ENCODE results near the gene DEPDC4.
"Not testable (repeated sequence)": the region's sequence is repeated elsewhere in the genome, so short reads cannot be mapped to it uniquely, and the experiment has no call there.

Gene DEPDC4

GRCh38 chr12:100266835-100267602, at the start of gene DEPDC4, which contains the start of gene SCYL2:
DEPDC4 (minus strand) TSS chr12:100267079; CDS start chr12:100267076, 3 bp downstream.
SCYL2 (plus strand) TSS chr12:100267177; CDS start chr12:100282971, 15,794 bp downstream.
- peak; percentile 97 for DNase-seq (ENCODE audit: low spot score)

GRCh38 chr12:100311317-100311716, 44.4 kb upstream of the DEPDC4 start:
- no peak for DNase-seq (ENCODE audit: low spot score)

- DNase-seq (ENCODE audit: low spot score): not testable (repeated sequence)
Measured at GRCh38 chr12:100308138-100308537, 41.3 kb upstream of the DEPDC4 start.

- not testable (repeated sequence) for DNase-seq (ENCODE audit: low spot score)
Measured at GRCh38 chr12:100304334-100304733, 37.5 kb upstream of the DEPDC4 start.

- DNase-seq (ENCODE audit: low spot score): no peak
Measured at GRCh38 chr12:100303831-100304230, 37.0 kb upstream of the DEPDC4 start.

- DNase-seq (ENCODE audit: low spot score): no peak
Measured at GRCh38 chr12:100302081-100302480, 35.2 kb upstream of the DEPDC4 start.

GRCh38 chr12:100295764-100296555, 29.1 kb upstream of the DEPDC4 start:
- no peak for DNase-seq (ENCODE audit: low spot score)

GRCh38 chr12:100294366-100294765, 27.5 kb upstream of the DEPDC4 start:
- DNase-seq (ENCODE audit: low spot score): not testable (repeated sequence)

GRCh38 chr12:100293017-100293416, 26.1 kb upstream of the DEPDC4 start:
- no peak for DNase-seq (ENCODE audit: low spot score)

GRCh38 chr12:100290016-100290415, 23.1 kb upstream of the DEPDC4 start:
- DNase-seq (ENCODE audit: low spot score): no peak

- DNase-seq (ENCODE audit: low spot score): no peak
Measured at GRCh38 chr12:100289038-100289437, 22.2 kb upstream of the DEPDC4 start.

GRCh38 chr12:100284556-100284955, 17.7 kb upstream of the DEPDC4 start:
- not testable (repeated sequence) for DNase-seq (ENCODE audit: low spot score)

GRCh38 chr12:100279607-100280244, 12.8 kb upstream of the DEPDC4 start:
- no peak for DNase-seq (ENCODE audit: low spot score)

- DNase-seq (ENCODE audit: low spot score): no peak
Measured at GRCh38 chr12:100279159-100279558, 12.3 kb upstream of the DEPDC4 start.

- no peak for DNase-seq (ENCODE audit: low spot score)
Measured at GRCh38 chr12:100274291-100274690, 7.4 kb upstream of the DEPDC4 start.

- DNase-seq (ENCODE audit: low spot score): no peak
Measured at GRCh38 chr12:100273782-100274181, 6.9 kb upstream of the DEPDC4 start.

GRCh38 chr12:100268835-100269564, 2.1 kb upstream of the DEPDC4 start:
- peak; percentile 24 for DNase-seq (ENCODE audit: low spot score)

GRCh38 chr12:100267603-100268281, 863 bp upstream of the DEPDC4 start:
- peak; percentile 57 for DNase-seq (ENCODE audit: low spot score)

GRCh38 chr12:100266585-100266834, 369 bp downstream of the DEPDC4 start:
- no peak for DNase-seq (ENCODE audit: low spot score)

GRCh38 chr12:100265732-100266584, 921 bp downstream of the DEPDC4 start:
- DNase-seq (ENCODE audit: low spot score): no peak

- not testable (repeated sequence) for DNase-seq (ENCODE audit: low spot score)
Measured at GRCh38 chr12:100265107-100265506, 1.8 kb downstream of the DEPDC4 start.
